HL-60/S4 treated with phorbol 12-myristate 13-acetate at 8.2 ng/mL for 4 days and 3 days (cell line): ENCODE results near the gene KRTAP6-1.

Experiments used
- in situ Hi-C: fragments of 300-500 bp; cut with MboI; formaldehyde crosslinking; loops from 2 replicates; pipeline ENCODE4 v1.15.0; 2022; ENCODE audit warnings: low sequenced_read_pairs

The KRTAP6-1 gene

DNA sequence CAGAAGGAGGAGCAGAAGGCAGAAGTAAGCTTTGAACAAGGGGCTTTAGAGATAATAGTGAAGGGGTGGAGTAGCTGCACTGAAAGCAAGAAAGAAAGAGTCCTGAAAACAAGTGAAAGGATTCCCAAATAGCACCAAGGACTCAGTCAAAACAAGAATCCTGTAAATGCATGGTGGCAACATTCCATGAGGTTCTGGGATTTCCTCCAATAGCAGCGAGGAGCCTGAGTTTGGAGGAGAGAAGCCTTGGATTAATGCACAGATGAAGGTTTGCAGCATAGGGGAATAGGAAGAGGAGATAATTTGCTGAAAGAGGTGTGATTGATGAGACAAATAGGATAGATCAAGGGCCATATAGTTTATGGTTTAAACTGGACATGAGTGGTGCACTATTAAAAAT is 34.4 kb downstream of the KRTAP6-1 start:
- in situ Hi-C loops, result no loop called here

DNA sequence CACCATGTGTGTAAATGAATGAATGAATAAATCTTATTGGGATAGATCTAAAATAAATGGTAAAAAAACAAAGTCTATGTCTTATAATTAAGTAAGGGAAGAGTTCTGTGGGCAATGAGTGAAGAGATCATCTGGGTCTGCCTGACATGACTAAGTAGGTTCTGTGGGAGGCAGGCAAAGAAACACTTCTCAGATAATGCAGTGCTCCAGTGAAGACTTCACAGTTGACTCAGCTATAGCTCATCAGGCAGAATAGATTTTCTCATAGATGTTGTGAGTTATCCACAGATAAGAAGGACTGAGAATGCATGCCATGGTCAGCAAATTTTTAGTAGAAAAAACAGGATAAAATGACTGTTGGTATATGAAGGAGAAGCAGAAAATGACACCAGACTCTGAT is 36.0 kb downstream of the KRTAP6-1 start:
- in situ Hi-C loops, result no loop called here

- in situ Hi-C loops, result no loop called here
Observed at GRCh38 chr21:30567617-30568016, 46.1 kb downstream of the KRTAP6-1 start.

DNA sequence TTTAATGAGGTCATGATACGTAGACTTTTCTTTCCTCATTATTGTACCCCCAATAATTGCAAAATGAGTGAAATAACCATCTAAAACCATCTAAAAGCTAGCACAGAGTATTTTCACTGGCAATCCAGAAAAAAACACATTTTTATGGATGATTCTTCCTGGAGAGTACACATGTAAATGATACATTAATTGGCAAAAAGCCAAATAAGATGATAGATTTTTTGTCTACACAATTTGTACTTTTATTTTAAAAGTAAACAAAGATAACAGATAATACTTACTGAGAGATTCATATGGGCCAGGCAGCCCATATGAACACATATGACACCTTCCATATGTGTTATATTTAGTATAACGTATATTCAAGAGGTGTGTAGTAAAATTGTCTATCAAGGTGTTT is 50.1 kb downstream of the KRTAP6-1 start:
- in situ Hi-C loops, result no loop called here
